K562 (cell line): ENCODE data around the gene HIGD1C. TPM values are rescaled to one million over a fixed set of nuclear protein-coding genes. Genes with fewer than 3 reads are reported as not detected.

Source experiments
- ATF2 ChIP-seq: sonication (generic); formaldehyde crosslinking; IDR thresholded peaks from 2 replicates; pipeline ENCODE4 v1.8.1; 2022; ENCODE audit warnings: missing genetic modification reagents
- C11orf30 ChIP-seq: fragments of 450-650 bp; IDR thresholded peaks from 2 replicates; pipeline ENCODE4 v1.6.1; 2016; ENCODE audit warnings: low read depth, mild to moderate bottlenecking
- CC2D1A ChIP-seq: fragments of 450-650 bp; IDR thresholded peaks from 2 replicates; pipeline ENCODE4 v1.6.1; 2017; ENCODE audit warnings: mild to moderate bottlenecking
- PRDM10 ChIP-seq: fragments of 450-650 bp; IDR thresholded peaks from 2 replicates; pipeline ENCODE4 v1.6.1; 2018; ENCODE audit not compliant: partially characterized antibody
- ZBTB40 ChIP-seq, 2 experiments: fragments of 450-650 bp in 1 of 2; sonication (generic) in 1 of 2; formaldehyde crosslinking in 1 of 2; IDR thresholded peaks; 2 replicates each; pipeline versions ENCODE4 v1.7.1 to v1.9.0; 2016 to 2022; ENCODE audit warnings: inconsistent platforms in 1 of 2, mild to moderate bottlenecking in 1 of 2, missing genetic modification reagents in 1 of 2
- ZNF316 ChIP-seq: fragments of 450-650 bp; IDR thresholded peaks from 2 replicates; pipeline ENCODE4 v1.6.1; 2016
- ZNF384 ChIP-seq: IDR thresholded peaks from 2 replicates; pipeline ENCODE4 v1.6.1; 2012; ENCODE audit warnings: low read depth, low read length, improper control_type of control experiment
- ZNF518B ChIP-seq: fragments of 250-450 bp; sonication (Bioruptor Pico); IDR thresholded peaks from 2 replicates; pipeline ENCODE4 v1.5.0; 2021; ENCODE audit warnings: mild to moderate bottlenecking, moderate library complexity
- polyA plus RNA-seq, 8 experiments: library from polyadenylated mRNA; depleted of rRNA in 4 of 8; stranded (reverse) in 5 of 8; unstranded in 3 of 8; fragments of >200 nt; fragmentation: Nextera tagmentation in 2 of 8; fragmentation: Illumina TruSeq in 1 of 8; extraction: Ambion mirVana in 2 of 8; extraction: Trizol in 1 of 8; gene quantifications; 2 replicates each; pipeline versions ENCODE4 v1.2.1 to v1.2.3, GENCODE V29; 2011 to 2014; ENCODE audit warnings: inconsistent platforms in 1 of 8, missing spikeins in 1 of 8
- total RNA-seq, 7 experiments: library from RNA; depleted of rRNA in 6 of 7; stranded (reverse); fragments of >200 nt in 6 of 7; fragmentation: Illumina TruSeq in 2 of 7; extraction: Trizol in 2 of 7; gene quantifications; 2 replicates each; pipeline versions ENCODE4 v1.2.1 to v1.2.3, GENCODE V29; 2011 to 2021; ENCODE audit warnings: low replicate concordance in 1 of 7

HIGD1C gene
- total and polyA plus RNA-seq, 9 of the 15 experiments (the other 6 are each of a cell fraction or from before 2014, with no cell fraction given): not detected

GRCh38 chr12:50923361-50924130 is 28.8 kb upstream of the HIGD1C start (continued):
- TF ChIP-seq ZBTB40 (IDR thresholded peaks at IDR 0.05) (0 out of 2 replicates have a peak, but pooled peaks have one; percentile 17), ZBTB40 (CRISPR knock-in tag; IDR thresholded peaks at IDR 0.05) (no peak), PRDM10 (peak; percentile 52), C11orf30 (0 out of 2 replicates have a peak, but pooled peaks have one; percentile 28), ATF2 (CRISPR knock-in tag) (no peak), ZNF316 (peak; percentile 43; the same call in 1 of the 2 replicates), CC2D1A (no peak), ZNF384 (peak; percentile 60; the same call in 1 of the 2 replicates), ZNF518B (CRISPR knock-in tag) (no peak)
